MCF 10A (cell line): ENCODE results near the gene PLIN3. TPM values are rescaled to one million over a fixed set of nuclear protein-coding genes. Genes with fewer than 3 reads are reported as not detected.

Source experiments
- BruUV-seq: library from RNA; stranded (reverse); fragments of 400-500 nt; replicated peaks from 2 replicates; lab custom pipeline; 2021; lab: Mats Ljungman, UMichigan
- CTCF ChIA-PET: fragments of 300-600 bp; sonication (Branson Sonifier 250); formaldehyde crosslinking; extraction: SDS; loops from one replicate; lab custom pipeline; 2021; ENCODE audit warnings: antibody characterized with exemption, inconsistent platforms; lab: Yijun Ruan, JAX
- POLR2A ChIA-PET: fragments of 300-600, 350-650 bp; sonication (Branson Sonifier 250); formaldehyde crosslinking; extraction: SDS; loops from one replicate; lab custom pipeline; 2020; ENCODE audit warnings: antibody characterized with exemption, inconsistent platforms; lab: Yijun Ruan, JAX
- DNase-seq: peaks from one replicate; pipeline ENCODE4 v3.0.0-alpha.2; 2018; ENCODE audit not compliant: unreplicated experiment
- H3K27ac Mint-ChIP-seq: one replicate; pipeline ENCODE4 v1.8.0; 2022; ENCODE audit warnings: mild to moderate bottlenecking, low read depth, mixed read lengths; ENCODE audit not compliant: unreplicated experiment
- H3K27me3 Mint-ChIP-seq: one replicate; pipeline ENCODE4 v1.8.0; 2022; ENCODE audit warnings: mixed read lengths; ENCODE audit not compliant: insufficient read depth, unreplicated experiment
- H3K36me3 Mint-ChIP-seq: one replicate; pipeline ENCODE4 v1.8.0; 2022; ENCODE audit warnings: mild to moderate bottlenecking, moderate library complexity, mixed read lengths; ENCODE audit not compliant: insufficient read depth, unreplicated experiment
- H3K4me1 Mint-ChIP-seq: one replicate; pipeline ENCODE4 v1.8.0; 2022; ENCODE audit warnings: mixed read lengths; ENCODE audit not compliant: insufficient read depth, unreplicated experiment
- H3K4me3 Mint-ChIP-seq: one replicate; pipeline ENCODE4 v1.8.0; 2022; ENCODE audit warnings: mild to moderate bottlenecking, moderate library complexity, mixed read lengths; ENCODE audit not compliant: unreplicated experiment
- H3K9me3 Mint-ChIP-seq: one replicate; pipeline ENCODE4 v1.8.0; 2022; ENCODE audit warnings: mixed read lengths; ENCODE audit not compliant: unreplicated experiment
- CTCF ChIP-seq: fragments of 200-600 bp; IDR thresholded peaks from one replicate; pipeline ENCODE4 v1.8.0; 2022; ENCODE audit warnings: antibody characterized with exemption, mild to moderate bottlenecking; ENCODE audit not compliant: unreplicated experiment
- intact Hi-C: fragments of 100-400 bp; cut with micrococcal nuclease; formaldehyde crosslinking; loops from 2 replicates; pipeline ENCODE4 v1.14.1; 2022
- total RNA-seq: library from RNA; stranded (reverse); gene quantifications from 2 replicates; pipeline ENCODE4 v1.2.3, GENCODE V29; 2022

PLIN3 gene
- total RNA-seq, 1 experiment from 2014 or later, result 64.3 TPM

GRCh38 chr19:4852484-4852883, 15.0 kb downstream of the PLIN3 start:
- ChIA-PET CTCF (interaction anchor here (0.6 to 5.4 kb wide), 11 partner anchors 9 to 264 kb away, joined by 3 to 106 read pairs (median 4); partner anchors contain the start of gene TICAM1), POLR2A (no interaction called here)
- no peak for TF ChIP-seq CTCF
- H3K4me1 Mint-ChIP-seq, result no peaks in the 10 kb centered on the region
- no peak for DNase-seq
- H3K9me3 Mint-ChIP-seq, result no peaks in the 10 kb centered on the region
- H3K4me3 Mint-ChIP-seq, result no peak overlapping the region
- H3K27me3 Mint-ChIP-seq, result no peaks in the 10 kb centered on the region
- no TSS peak for BruUV-seq
- H3K36me3 Mint-ChIP-seq, result peaks cover 84% of the 10 kb centered on the region
- no peak overlapping the region for H3K27ac Mint-ChIP-seq
- intact Hi-C loops, result no loop called here

DNA sequence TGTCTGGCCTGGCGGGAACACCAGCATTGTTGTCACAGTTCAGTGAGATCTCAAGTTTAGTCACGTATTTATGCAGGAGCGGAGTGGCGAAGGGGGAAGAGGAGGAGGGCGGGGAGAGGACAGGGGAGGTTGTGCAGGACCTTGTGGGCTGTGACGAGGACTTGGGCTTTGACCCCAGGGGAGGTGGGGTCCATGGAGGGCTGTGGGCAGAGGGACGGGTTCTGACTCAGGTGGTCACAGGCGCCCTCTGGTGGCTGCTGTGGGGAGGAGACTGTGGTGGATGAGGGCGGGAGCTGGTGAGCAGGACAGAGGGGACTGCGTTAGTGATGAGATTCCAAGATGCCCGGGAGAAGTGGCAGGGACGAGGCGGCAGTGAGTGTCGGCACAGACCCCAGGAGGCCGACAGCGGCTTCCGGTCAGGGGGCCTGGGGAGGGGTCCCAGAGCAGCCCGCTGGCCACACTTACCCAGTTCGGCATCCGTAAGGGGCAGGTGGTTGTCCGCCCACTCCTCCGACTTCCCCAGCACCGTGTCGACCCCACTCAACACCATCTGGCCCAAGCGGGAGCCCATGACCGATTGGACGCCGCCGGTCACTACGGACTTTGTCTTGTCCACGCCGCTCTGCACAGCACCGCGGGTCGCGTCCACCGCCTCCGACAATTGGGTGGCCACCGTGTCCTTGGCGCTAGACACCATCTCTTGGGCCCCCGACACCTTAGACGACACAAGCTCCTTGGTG, 15.7 kb downstream of the PLIN3 start:
- no peak overlapping the region for H3K27ac Mint-ChIP-seq
- TF ChIP-seq CTCF, result peak; percentile 69
- no peaks in the 10 kb centered on the region for H3K4me1 Mint-ChIP-seq
- H3K27me3 Mint-ChIP-seq, result no peaks in the 10 kb centered on the region
- BruUV-seq, result no TSS peak
- POLR2A ChIA-PET, result interaction anchor here (0.6 to 0.7 kb wide), 2 partner anchors 41 to 43 kb away, joined by 3 to 4 read pairs; no protein-coding TSS in a partner anchor
- no peak overlapping the region for H3K4me3 Mint-ChIP-seq
- H3K9me3 Mint-ChIP-seq, result no peaks in the 10 kb centered on the region
- peak; percentile 56 for DNase-seq
- intact Hi-C loops, result loop anchor here (1.0 kb wide), 1 partner anchor 42 kb away; no protein-coding TSS in a partner anchor
- CTCF ChIA-PET, result interaction anchor here (0.6 to 5.4 kb wide), 15 partner anchors 8 to 213 kb away, joined by 3 to 106 read pairs (median 4); no protein-coding TSS in a partner anchor
- peaks cover 84% of the 10 kb centered on the region for H3K36me3 Mint-ChIP-seq

- no peaks in the 10 kb centered on the region for H3K9me3 Mint-ChIP-seq
- peaks cover 85% of the 10 kb centered on the region for H3K36me3 Mint-ChIP-seq
- no peaks in the 10 kb centered on the region for H3K4me1 Mint-ChIP-seq
- H3K27ac Mint-ChIP-seq, result no peak overlapping the region
- no peak for TF ChIP-seq CTCF
- CTCF ChIA-PET, result interaction anchor here (0.6 to 5.4 kb wide), 4 partner anchors 10 to 44 kb away, joined by 3 to 106 read pairs (median 6); no protein-coding TSS in a partner anchor
- intact Hi-C loops, result no loop called here
- no peak overlapping the region for H3K4me3 Mint-ChIP-seq
- BruUV-seq, result no TSS peak
- POLR2A ChIA-PET, result interaction anchor here (1.1 to 1.3 kb wide), 2 partner anchors 20 to 39 kb away, joined by 3 to 4 read pairs; no protein-coding TSS in a partner anchor
- no peaks in the 10 kb centered on the region for H3K27me3 Mint-ChIP-seq
- DNase-seq, result no peak
Observed at GRCh38 chr19:4849019-4849418, 18.4 kb downstream of the PLIN3 start.
